Measurements from ENCODE around the gene NT5C.
"Not testable (repeated sequence)": the region's sequence is repeated elsewhere in the genome, so short reads cannot be mapped to it uniquely, and the experiment has no call there.

NT5C gene

DNA sequence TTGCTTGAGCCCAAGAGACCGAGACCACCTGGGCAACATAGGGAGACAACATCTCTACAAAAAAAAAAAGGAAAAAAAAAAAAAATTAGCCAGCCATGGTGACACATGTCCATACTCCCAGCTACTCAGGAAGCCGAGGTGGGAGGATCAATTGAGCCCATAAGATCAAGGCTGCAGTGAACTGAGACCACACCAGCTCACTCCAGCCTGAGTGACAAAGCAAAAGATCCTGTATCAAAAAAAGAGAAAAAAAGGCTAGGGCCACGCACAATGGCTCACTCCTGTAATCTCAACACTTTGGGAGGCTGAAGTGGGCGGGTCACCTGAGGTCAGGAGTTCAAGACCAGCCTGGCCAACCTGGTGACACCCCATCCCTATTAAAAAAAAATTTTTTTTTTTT is 37.5 kb upstream of the NT5C start:
- peaks cover 10 to 48% (median 31%) of the 10 kb centered on the region in 4 experiments for H3K36me3 ChIP-seq (ENCODE audit: control insufficient read depth in 4 of 4, insufficient read depth in 4 of 4, low read length in 3 of 4)
- no peaks in the 10 kb centered on the region for H3K9me3 ChIP-seq (ENCODE audit: control extremely low read depth in 1 of 5, control insufficient read depth in 4 of 5, insufficient read depth in 2 of 5, low read depth in 1 of 5, low read length in 4 of 5)
- no peak for DNase-seq
- H3K4me3 ChIP-seq (ENCODE audit: control insufficient read depth in 1 of 7, extremely low read depth in 1 of 7, insufficient read depth in 4 of 7, low read depth in 2 of 7, low read length in 6 of 7) = no peak overlapping the region
- no CpG with 5 or more reads among the region's 4 CpGs for WGBS (ENCODE audit: insufficient coverage)
- POLR2A ChIA-PET = interaction anchor here (0.6 to 0.7 kb wide), 3 partner anchors 14 to 93 kb away, joined by 3 to 7 read pairs (median 3); no protein-coding TSS in a partner anchor
- no peaks in the 10 kb centered on the region for H3K27me3 ChIP-seq (replicated peaks in 2 of 5; ENCODE audit: control insufficient read depth in 4 of 5, insufficient read depth in 5 of 5, low read length in 4 of 5)
- H3K27ac ChIP-seq (ENCODE audit: insufficient read depth in 1 of 2, low read depth in 1 of 2, low read length in 2 of 2, poor library complexity in 1 of 2, severe bottlenecking in 2 of 2) = no peak overlapping the region
- CTCF ChIA-PET = interaction anchor here (0.6 to 13.2 kb wide), 5 partner anchors 18 to 311 kb away, joined by 3 to 156 read pairs (median 3); no protein-coding TSS in a partner anchor
- H3K4me1 ChIP-seq (ENCODE audit: control extremely low read depth in 1 of 4, control insufficient read depth in 4 of 4, insufficient read depth in 4 of 4, low read length in 3 of 4) = peaks cover 0 to 2% (median 0%) of the 10 kb centered on the region in 4 experiments

DNA sequence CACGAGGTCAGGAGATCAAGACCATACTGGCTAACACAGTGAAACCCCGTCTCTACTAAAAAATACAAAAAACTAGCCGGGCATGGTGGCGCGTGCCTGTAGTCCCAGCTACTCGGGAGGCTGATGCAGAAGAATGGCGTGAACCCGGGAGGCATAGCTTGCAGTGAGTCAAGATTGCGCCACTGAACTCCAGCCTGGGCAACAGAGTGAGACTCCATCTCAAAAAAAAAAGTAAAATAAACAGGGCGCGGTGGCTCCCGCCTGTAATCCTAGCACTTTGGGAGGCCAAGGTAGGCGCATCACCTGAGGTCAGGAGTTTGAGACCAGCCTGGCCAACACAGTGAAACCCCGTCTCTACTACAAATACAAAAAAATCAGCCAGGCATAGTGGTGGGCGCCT is 33.1 kb upstream of the NT5C start:
- ChIA-PET CTCF (interaction anchor here (0.9 kb wide), 2 partner anchors 13 to 33 kb away, joined by 3 read pairs; partner anchors contain the start of gene NT5C), POLR2A (interaction anchor here (0.6 kb wide), 1 partner anchor 51 kb away, joined by 3 read pairs; no protein-coding TSS in a partner anchor)
- WGBS (ENCODE audit: insufficient coverage) = 98% methylated on average over 12 of the region's 15 CpGs
- not testable (repeated sequence) for H3K4me1 ChIP-seq (ENCODE audit: control extremely low read depth in 1 of 4, control insufficient read depth in 4 of 4, insufficient read depth in 4 of 4, low read length in 3 of 4); H3K9me3 ChIP-seq (ENCODE audit: control extremely low read depth in 1 of 5, control insufficient read depth in 4 of 5, insufficient read depth in 2 of 5, low read depth in 1 of 5, low read length in 4 of 5); H3K27ac ChIP-seq (ENCODE audit: insufficient read depth in 1 of 2, low read depth in 1 of 2, low read length in 2 of 2, poor library complexity in 1 of 2, severe bottlenecking in 2 of 2); H3K4me3 ChIP-seq (ENCODE audit: control insufficient read depth in 1 of 7, extremely low read depth in 1 of 7, insufficient read depth in 4 of 7, low read depth in 2 of 7, low read length in 6 of 7); DNase-seq; H3K27me3 ChIP-seq (replicated peaks in 2 of 5; ENCODE audit: control insufficient read depth in 4 of 5, insufficient read depth in 5 of 5, low read length in 4 of 5)
- peaks cover 3 to 42% (median 20%) of the 10 kb centered on the region in 4 experiments for H3K36me3 ChIP-seq (ENCODE audit: control insufficient read depth in 4 of 4, insufficient read depth in 4 of 4, low read length in 3 of 4)

DNA sequence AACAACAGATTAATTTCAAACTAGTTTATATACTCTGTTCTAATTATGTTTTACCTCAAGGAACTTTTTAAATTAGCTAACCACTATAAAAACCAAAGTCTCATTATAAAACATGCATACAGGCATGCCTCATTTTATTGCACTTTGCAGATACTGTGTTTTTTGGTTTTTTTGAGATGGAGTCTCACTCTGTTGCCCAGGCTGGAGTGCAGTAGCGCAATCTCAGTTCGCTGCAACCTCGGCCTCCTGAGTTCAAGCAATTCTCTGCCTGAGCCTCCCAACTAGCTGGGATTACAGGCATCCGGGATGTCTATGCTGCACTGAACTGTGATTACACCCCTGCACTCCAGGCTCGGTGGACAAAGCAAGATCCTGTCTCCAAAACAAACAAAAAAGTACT is 31.5 kb upstream of the NT5C start:
- no peak overlapping the region for H3K4me3 ChIP-seq (ENCODE audit: control insufficient read depth in 1 of 7, extremely low read depth in 1 of 7, insufficient read depth in 4 of 7, low read depth in 2 of 7, low read length in 6 of 7)
- no peaks in the 10 kb centered on the region for H3K9me3 ChIP-seq (ENCODE audit: control extremely low read depth in 1 of 5, control insufficient read depth in 4 of 5, insufficient read depth in 2 of 5, low read depth in 1 of 5, low read length in 4 of 5)
- no peaks in the 10 kb centered on the region for H3K4me1 ChIP-seq (ENCODE audit: control extremely low read depth in 1 of 4, control insufficient read depth in 4 of 4, insufficient read depth in 4 of 4, low read length in 3 of 4)
- peaks cover 0 to 34% (median 18%) of the 10 kb centered on the region in 4 experiments for H3K36me3 ChIP-seq (ENCODE audit: control insufficient read depth in 4 of 4, insufficient read depth in 4 of 4, low read length in 3 of 4)
- H3K27me3 ChIP-seq (replicated peaks in 2 of 5; ENCODE audit: control insufficient read depth in 4 of 5, insufficient read depth in 5 of 5, low read length in 4 of 5) = no peaks in the 10 kb centered on the region
- CTCF ChIA-PET = interaction anchor here (0.6 to 1.0 kb wide), 3 partner anchors 15 to 51 kb away, joined by 3 read pairs; no protein-coding TSS in a partner anchor
- no peak overlapping the region for H3K27ac ChIP-seq (ENCODE audit: insufficient read depth in 1 of 2, low read depth in 1 of 2, low read length in 2 of 2, poor library complexity in 1 of 2, severe bottlenecking in 2 of 2)
- POLR2A ChIA-PET = interaction anchor here (0.9 kb wide), 1 partner anchor 8 kb away, joined by 5 read pairs; the partner anchor contains the start of gene JPT1
- 100% methylated on average over 5 of the region's 5 CpGs for WGBS (ENCODE audit: insufficient coverage)
- DNase-seq = no peak

GRCh38 chr17:75160211-75160610 is 28.7 kb upstream of the NT5C start:
- no peak for DNase-seq
- Histone ChIP-seq H3K27me3 (replicated peaks in 2 of 5; ENCODE audit: control insufficient read depth in 4 of 5, insufficient read depth in 5 of 5, low read length in 4 of 5) (no peaks in the 10 kb centered on the region), H3K36me3 (ENCODE audit: control insufficient read depth in 4 of 4, insufficient read depth in 4 of 4, low read length in 3 of 4) (peaks cover 0 to 13% (median 6%) of the 10 kb centered on the region in 4 experiments), H3K9me3 (ENCODE audit: control extremely low read depth in 1 of 5, control insufficient read depth in 4 of 5, insufficient read depth in 2 of 5, low read depth in 1 of 5, low read length in 4 of 5) (no peaks in the 10 kb centered on the region), H3K4me3 (ENCODE audit: control insufficient read depth in 1 of 7, extremely low read depth in 1 of 7, insufficient read depth in 4 of 7, low read depth in 2 of 7, low read length in 6 of 7) (no peak overlapping the region), H3K4me1 (ENCODE audit: control extremely low read depth in 1 of 4, control insufficient read depth in 4 of 4, insufficient read depth in 4 of 4, low read length in 3 of 4) (peaks cover 0 to 2% (median 0%) of the 10 kb centered on the region in 4 experiments), H3K27ac (ENCODE audit: insufficient read depth in 1 of 2, low read depth in 1 of 2, low read length in 2 of 2, poor library complexity in 1 of 2, severe bottlenecking in 2 of 2) (no peak overlapping the region)
- CTCF ChIA-PET = interaction anchor here (0.9 to 1.4 kb wide), 2 partner anchors 12 to 36 kb away, joined by 4 to 7 read pairs; no protein-coding TSS in a partner anchor
- WGBS (ENCODE audit: insufficient coverage) = 89% methylated on average over 3 of the region's 5 CpGs
- POLR2A ChIA-PET = no interaction called here

- Histone ChIP-seq H3K27me3 (replicated peaks in 2 of 5; ENCODE audit: control insufficient read depth in 4 of 5, insufficient read depth in 5 of 5, low read length in 4 of 5) (no peaks in the 10 kb centered on the region), H3K27ac (ENCODE audit: insufficient read depth in 1 of 2, low read depth in 1 of 2, low read length in 2 of 2, poor library complexity in 1 of 2, severe bottlenecking in 2 of 2) (no peak overlapping the region), H3K4me1 (ENCODE audit: control extremely low read depth in 1 of 4, control insufficient read depth in 4 of 4, insufficient read depth in 4 of 4, low read length in 3 of 4) (peaks cover 0 to 8% (median 6%) of the 10 kb centered on the region in 4 experiments), H3K36me3 (ENCODE audit: control insufficient read depth in 4 of 4, insufficient read depth in 4 of 4, low read length in 3 of 4) (peaks cover 0 to 11% (median 4%) of the 10 kb centered on the region in 4 experiments), H3K4me3 (ENCODE audit: control insufficient read depth in 1 of 7, extremely low read depth in 1 of 7, insufficient read depth in 4 of 7, low read depth in 2 of 7, low read length in 6 of 7) (no peak overlapping the region), H3K9me3 (ENCODE audit: control extremely low read depth in 1 of 5, control insufficient read depth in 4 of 5, insufficient read depth in 2 of 5, low read depth in 1 of 5, low read length in 4 of 5) (no peaks in the 10 kb centered on the region)
- 97% methylated on average over 4 of the region's 4 CpGs for WGBS (ENCODE audit: insufficient coverage)
- no peak for DNase-seq
- POLR2A ChIA-PET = no interaction called here
- CTCF ChIA-PET = interaction anchor here (0.7 to 1.4 kb wide), 5 partner anchors 12 to 163 kb away, joined by 3 to 7 read pairs (median 3); no protein-coding TSS in a partner anchor
Observed at GRCh38 chr17:75159196-75160031, 27.9 kb upstream of the NT5C start.

DNA sequence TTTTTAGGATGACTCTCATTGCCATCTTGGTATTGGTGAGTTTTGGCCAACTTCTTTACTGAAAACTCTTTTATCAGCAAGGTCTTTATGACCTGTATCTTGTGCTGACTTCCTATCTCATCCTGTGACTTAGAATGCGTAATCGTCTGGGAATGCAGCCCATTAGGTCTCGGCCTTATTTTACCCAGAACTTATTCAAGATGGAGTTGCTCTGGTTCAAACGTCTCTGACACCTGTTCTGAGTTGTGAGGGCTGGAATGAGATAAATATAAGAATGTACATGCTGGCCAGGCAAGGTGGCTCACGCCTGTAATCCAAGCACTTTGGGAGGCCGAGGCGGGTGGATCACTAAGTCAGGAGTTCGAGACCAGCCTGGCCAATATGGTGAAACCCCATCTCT is 26.9 kb upstream of the NT5C start:
- CTCF ChIA-PET = interaction anchor here (1.1 to 1.4 kb wide), 2 partner anchors 13 to 44 kb away, joined by 3 to 6 read pairs; no protein-coding TSS in a partner anchor
- H3K36me3 ChIP-seq (ENCODE audit: control insufficient read depth in 4 of 4, insufficient read depth in 4 of 4, low read length in 3 of 4); H3K4me3 ChIP-seq (ENCODE audit: control insufficient read depth in 1 of 7, extremely low read depth in 1 of 7, insufficient read depth in 4 of 7, low read depth in 2 of 7, low read length in 6 of 7); DNase-seq; POLR2A ChIA-PET; H3K27ac ChIP-seq (ENCODE audit: insufficient read depth in 1 of 2, low read depth in 1 of 2, low read length in 2 of 2, poor library complexity in 1 of 2, severe bottlenecking in 2 of 2); H3K9me3 ChIP-seq (ENCODE audit: control extremely low read depth in 1 of 5, control insufficient read depth in 4 of 5, insufficient read depth in 2 of 5, low read depth in 1 of 5, low read length in 4 of 5); H3K27me3 ChIP-seq (replicated peaks in 2 of 5; ENCODE audit: control insufficient read depth in 4 of 5, insufficient read depth in 5 of 5, low read length in 4 of 5): not testable (repeated sequence)
- H3K4me1 ChIP-seq (ENCODE audit: control extremely low read depth in 1 of 4, control insufficient read depth in 4 of 4, insufficient read depth in 4 of 4, low read length in 3 of 4) = peaks cover 0 to 10% (median 9%) of the 10 kb centered on the region in 4 experiments
- 100% methylated on average over 7 of the region's 8 CpGs for WGBS (ENCODE audit: insufficient coverage)
